ENCODE measurements around the gene ESR1.
A peak's percentile ranks its signal among the peaks of the same experiment; 100 is the strongest.

ESR1 gene

GRCh38 chr6:152094992-152095592, 287.6 kb downstream of the ESR1 start:
- DNase-seq (ENCODE audit: low spot score): no peak

GRCh38 chr6:152096863-152097496, 289.5 kb downstream of the ESR1 start:
- DNase-seq (ENCODE audit: low spot score): no peak

- DNase-seq (ENCODE audit: low spot score): no peak
These were observed 291.2 kb downstream of the ESR1 start for GRCh38 chr6:152098683-152099082.

GRCh38 chr6:152099446-152100182, 292.1 kb downstream of the ESR1 start:
- DNase-seq (ENCODE audit: low spot score): no peak

GRCh38 chr6:152100183-152100618, 292.7 kb downstream of the ESR1 start:
- no peak for DNase-seq (ENCODE audit: low spot score)

- DNase-seq (ENCODE audit: low spot score): no peak
These were observed 300.5 kb downstream of the ESR1 start for GRCh38 chr6:152107973-152108372.

- no peak for DNase-seq (ENCODE audit: low spot score)
These were observed 303.7 kb downstream of the ESR1 start for GRCh38 chr6:152110886-152111820.

GRCh38 chr6:152112491-152113261, 305.2 kb downstream of the ESR1 start:
- DNase-seq (ENCODE audit: low spot score): peak; percentile 40

- DNase-seq (ENCODE audit: low spot score): no peak
These were observed 310.0 kb downstream of the ESR1 start for GRCh38 chr6:152117156-152118133.

- no peak for DNase-seq (ENCODE audit: low spot score)
These were observed 310.7 kb downstream of the ESR1 start for GRCh38 chr6:152118224-152118623.

- DNase-seq (ENCODE audit: low spot score): no peak
These were observed 311.2 kb downstream of the ESR1 start for GRCh38 chr6:152118678-152119077.

- DNase-seq (ENCODE audit: low spot score): no peak
These were observed 312.3 kb downstream of the ESR1 start for GRCh38 chr6:152119831-152120230.

GRCh38 chr6:152121910-152122309, 314.4 kb downstream of the ESR1 start:
- DNase-seq (ENCODE audit: low spot score): no peak

GRCh38 chr6:152122434-152122833, 315.0 kb downstream of the ESR1 start:
- no peak for DNase-seq (ENCODE audit: low spot score)

GRCh38 chr6:152123076-152123475, 315.6 kb downstream of the ESR1 start:
- no peak for DNase-seq (ENCODE audit: low spot score)

- peak; percentile 47 for DNase-seq (ENCODE audit: low spot score)
These were observed 317.1 kb downstream of the ESR1 start for GRCh38 chr6:152124429-152125074.

GRCh38 chr6:152127432-152128165, 320.1 kb downstream of the ESR1 start:
- DNase-seq (ENCODE audit: low spot score): no peak

GRCh38 chr6:152129691-152130151, 322.2 kb downstream of the ESR1 start:
- no peak for DNase-seq (ENCODE audit: low spot score)

- DNase-seq (ENCODE audit: low spot score): no peak
These were observed 323.0 kb downstream of the ESR1 start for GRCh38 chr6:152130441-152130840.

Data from globus pallidus (tissue), 1 donor.